ENCODE results near the gene MAGOH.

MAGOH gene

DNA sequence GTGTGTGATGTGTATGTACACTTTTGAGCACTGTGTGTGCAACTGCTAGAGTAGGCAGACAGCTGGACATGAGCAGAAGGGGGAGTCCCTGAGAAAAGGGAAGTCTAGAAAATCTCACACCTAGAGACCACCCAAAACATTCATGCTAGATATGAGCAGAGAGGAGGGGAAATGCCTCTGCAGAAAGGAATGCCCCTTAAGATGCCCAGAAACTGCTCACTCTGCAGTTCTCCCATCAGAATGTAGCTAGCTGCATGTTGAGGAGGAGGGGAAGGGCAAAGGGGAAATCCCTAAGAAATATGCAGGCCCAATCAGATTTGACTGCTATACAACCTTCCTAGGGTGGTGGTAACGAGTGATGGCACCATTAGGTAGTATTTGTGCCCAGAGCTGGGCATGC, 31.8 kb upstream of the MAGOH start:
- DNase-seq: no peak

DNA sequence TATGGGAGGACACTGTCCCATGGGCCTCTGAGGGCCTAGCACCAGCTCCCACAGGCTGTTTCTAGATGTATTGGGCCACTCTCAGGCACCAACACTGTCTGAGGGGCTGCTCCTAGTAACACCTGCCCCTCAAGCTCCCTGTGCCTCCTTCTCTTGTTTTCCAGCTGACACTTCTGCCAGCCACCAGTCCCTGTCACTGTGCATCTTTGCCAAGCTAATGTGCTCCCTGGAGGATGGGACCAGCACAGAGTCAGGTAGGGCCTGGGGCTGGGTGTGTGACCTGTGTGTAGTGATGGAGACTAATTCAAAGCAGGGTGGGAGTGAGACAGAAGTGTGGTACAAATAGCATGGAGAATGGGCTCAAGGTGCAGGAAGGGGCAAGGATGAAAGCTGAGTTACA, 29.4 kb upstream of the MAGOH start:
- no peak for DNase-seq

DNA sequence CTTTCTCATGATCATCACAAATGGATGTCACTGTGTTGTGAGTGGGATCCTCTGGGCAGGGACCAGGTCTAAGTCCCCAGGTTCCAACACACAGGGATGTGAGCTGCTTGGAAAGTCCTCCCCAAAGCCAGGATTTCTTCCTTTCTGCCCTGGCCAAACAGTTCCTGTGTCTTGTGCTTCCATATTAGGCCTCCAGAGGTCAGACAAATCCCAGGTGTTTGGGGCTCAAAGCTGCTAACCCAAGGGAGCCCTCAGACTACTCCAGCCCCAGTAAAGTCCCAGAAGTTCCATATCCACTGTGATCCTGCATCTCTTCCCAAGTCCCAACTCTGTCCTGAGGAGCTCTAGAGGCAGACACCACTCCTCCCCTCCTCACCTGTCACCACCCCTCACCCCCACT, 27.7 kb upstream of the MAGOH start:
- no peak for DNase-seq

DNA sequence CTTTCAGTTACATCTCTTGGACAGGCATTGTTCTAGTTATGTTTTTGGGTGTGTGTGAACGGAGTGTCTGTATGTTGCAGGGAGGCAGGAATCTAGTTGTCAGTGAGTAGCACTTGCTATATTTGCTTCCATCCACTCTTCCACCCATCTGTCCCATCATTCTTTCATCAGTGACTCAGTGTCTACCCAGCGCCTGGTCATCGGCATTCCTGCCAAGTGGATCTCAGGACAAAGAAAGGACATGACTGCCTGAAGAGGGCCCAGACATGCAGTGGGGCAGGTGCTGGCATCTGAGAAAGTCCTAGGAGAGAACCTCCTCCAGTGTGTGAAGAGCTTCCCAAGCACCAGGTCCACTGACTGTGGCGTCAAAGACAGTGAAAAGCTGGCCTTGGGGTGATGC, 27.3 kb upstream of the MAGOH start:
- no peak for DNase-seq

DNA sequence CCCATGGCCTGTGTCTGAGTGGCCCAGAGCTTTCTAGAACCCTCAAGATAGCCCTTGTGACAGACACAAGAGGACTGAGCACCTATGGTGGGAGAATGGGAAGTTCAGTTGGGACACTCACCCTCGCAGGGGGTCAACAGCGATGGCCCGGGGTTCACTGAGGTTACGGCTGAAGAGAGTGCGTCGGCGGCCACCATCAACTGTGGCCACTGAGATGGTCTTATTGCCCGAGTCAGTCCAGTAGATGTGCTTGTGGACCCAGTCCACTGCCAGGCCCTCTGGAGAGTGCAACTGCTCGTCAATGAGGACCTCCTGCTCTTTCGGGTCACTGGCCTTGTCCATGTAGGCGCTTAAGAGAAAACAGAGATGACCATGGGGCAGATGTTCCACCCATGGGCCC, 25.7 kb upstream of the MAGOH start:
- DNase-seq: no peak

DNA sequence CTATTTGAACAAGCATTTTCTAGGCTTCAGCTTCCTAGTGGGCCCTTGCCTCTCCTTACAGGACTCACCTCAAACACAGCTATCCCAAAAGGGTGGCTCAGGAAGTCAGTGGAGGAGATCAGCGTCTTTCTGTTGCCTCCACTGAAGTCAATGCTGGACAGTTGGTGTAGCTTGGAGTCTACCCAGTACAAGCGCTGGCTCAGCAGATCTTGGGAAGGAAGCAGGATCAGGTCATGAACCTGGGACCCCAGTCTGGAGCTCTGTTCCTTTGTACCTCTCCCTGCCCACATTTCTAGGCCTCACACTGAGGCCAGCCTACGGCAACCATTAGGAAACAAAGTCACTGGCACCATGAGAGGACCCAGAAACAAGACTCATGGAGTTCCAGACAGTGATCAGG, 23.7 kb upstream of the MAGOH start:
- no peak for DNase-seq

DNA sequence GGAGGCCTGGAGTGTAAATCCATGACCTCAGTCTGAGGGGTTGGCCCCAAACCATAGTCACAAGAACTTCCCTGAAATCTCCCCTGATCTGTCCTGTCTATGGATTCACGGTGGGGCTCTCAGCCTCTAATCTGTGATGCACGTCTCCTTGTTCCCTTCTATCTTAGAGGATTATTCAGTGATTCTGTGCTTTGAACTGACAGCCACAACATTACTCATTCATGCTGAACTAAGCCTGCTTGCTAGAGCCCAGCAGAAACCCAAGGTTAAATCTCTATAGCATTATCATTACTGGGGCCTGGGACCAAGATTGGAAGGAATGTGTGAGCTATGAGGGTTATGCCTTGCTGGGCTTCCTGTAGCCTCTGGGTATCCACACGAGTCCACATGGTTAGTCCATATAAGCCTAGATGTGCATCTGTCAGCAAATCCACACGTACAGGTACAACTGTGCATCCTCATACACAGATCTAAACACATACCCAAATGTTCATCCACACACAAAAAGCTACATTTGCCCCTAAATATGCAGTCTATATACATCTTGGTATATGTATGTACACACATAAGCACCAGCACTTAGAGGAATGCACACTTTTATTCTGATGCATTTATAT, 22.4 kb upstream of the MAGOH start:
- no peak for DNase-seq

DNA sequence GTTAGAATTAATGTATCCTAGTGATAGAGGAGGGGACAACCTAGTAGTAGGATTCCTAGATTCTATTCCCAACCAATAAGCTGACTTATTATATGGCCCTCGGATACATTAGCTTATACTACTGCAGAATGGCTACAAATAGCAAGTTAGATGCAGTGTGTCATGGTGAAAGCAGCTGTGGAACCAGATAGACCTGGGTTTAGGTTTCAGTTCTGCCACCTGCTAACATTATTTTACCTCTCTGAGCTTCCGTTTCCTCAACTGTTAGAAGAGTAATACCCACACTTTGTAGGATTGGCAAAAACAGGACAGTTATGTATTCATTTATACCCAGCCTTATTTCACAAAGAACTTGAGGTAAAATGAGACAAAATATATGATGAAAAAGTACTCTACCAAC, 21.6 kb upstream of the MAGOH start:
- no peak for DNase-seq

DNA sequence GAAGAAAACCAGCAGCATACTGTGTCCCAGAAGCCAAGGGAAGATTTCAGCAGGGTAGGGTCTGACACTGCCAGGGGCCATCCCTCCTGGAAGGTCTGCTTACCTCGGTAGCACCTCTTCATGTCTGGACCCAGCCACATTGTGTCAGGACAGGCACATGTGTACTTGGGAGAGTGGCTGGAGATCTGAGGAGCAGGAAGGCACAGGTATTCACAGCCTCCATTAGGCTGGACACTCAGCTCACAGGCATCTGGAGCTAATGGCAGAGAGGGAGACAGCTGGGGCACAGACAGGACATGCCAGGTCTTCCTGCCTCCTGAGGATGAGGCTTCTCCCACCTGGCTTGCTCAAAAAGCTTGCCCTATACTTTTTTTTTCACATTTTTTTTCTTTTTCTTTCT, 19.9 kb upstream of the MAGOH start:
- no peak for DNase-seq

DNA sequence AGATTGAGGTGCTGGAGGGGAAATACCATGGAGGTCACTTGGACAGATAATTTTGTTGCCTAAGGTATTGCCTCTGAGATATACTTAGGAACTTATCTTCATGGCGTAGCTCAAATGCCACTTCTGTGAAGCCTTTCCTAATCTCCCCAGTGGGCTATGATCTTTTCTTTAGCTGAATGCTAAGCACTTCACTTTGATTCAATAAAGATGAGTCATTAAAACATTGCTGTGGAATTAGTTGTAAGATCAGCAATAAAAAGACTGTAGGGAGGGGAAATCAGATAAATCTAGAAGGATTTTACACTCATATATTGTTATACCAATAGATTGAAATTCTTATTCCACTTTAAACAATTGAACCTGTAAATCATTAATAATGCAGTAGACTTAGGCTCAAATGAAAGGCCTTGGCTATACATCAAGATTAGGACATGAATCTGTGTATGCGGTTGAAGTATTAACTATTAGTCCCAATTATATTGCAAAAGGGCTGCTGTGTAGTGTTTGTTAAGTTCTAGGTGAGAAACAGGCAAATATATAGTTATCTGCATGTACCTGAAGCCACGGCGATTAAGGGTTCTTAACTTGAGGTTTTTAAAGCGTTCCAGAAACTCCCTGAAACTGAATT, 19.2 kb upstream of the MAGOH start:
- DNase-seq: no peak

DNA sequence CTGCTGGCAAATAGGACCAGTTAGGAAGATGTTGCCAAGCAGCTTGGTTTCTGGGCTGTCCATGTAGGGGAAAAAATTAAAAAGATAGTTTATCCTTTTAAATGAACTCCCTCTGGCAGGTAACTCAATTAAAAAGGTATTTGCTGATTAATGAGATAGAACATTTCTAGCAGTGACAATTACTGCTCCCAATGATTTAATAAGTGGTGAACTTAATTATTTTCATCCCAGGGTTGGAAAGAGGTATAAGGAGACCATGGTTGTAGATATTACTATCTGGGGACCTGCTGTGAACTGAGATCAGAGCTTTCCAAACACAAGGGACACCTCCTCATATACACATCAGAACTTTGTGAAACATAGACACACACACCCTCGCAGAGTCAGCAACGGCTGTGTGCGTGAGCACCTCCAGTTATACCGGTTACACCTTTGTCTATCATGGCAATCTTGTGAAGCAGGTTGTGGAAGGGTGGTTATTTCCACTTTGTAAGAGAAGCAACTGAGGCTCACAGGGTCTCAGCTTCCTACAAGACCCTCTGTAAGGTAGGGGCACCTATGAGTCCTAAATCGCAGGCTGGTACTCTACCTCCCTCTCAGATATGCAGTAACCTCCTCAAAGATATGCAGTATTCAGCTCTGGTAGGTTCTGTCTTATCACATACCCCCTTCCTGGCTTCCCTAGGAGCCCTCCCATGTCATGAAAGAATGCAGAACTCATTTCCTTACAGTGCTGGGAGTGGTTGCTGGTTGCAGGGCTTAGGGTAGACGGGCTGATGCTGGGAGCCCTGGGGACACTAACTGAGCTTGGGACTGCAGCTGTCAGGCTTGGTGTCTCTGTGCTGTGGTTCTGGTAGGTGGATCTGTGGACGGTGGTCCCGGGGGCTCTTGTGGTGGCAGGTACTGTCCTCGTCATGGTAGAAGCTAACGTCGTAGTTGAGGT, 18.5 kb upstream of the MAGOH start:
- DNase-seq: no peak

DNA sequence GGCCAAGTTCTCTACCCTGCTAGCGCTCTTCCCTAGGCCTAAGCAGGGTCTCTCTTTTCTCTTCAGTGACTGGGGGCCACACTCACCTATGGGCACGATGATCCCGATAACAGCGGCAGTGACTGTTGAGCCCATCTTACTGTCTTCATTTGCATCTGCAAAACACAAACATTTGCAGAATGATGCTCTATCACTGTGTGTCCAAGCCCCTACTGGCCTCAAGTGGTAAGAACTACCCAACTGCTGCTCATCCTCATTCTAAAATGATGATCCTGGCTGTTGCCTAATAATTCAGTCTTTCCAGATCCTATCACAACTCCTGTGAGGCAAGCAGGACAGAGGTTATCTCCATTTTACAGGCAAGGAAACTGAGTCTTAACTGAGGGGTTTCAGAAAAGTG, 16.7 kb upstream of the MAGOH start:
- no peak for DNase-seq

DNA sequence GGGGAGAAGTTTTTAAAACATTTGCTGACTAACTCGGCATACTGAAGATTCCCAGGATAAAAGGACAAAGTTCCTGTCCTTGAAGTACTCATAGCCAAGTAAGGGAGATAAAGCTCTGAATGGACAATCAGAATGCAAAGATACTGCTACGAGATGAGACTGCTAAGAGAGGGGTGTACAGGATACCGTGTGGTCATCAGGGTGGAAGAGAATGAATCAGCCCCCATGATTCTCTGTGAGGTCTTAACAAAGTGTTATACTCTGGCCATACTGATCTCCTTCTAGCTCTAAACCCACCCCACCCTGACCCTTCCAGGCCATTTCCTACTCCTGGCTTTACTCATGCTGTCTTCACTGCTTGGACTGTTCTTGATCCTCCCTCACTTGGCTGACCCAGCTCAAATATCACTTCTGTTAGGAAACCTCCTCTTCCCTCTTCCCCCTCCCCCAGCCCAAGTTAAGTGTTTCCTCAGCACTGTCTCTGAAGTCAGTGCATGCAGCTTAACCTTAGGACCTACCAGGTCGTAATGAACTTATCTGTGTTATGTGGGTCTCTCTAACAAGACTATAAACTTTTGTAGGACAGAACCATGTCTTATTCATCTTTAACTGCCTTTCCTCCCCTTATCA, 15.8 kb upstream of the MAGOH start:
- no peak for DNase-seq

DNA sequence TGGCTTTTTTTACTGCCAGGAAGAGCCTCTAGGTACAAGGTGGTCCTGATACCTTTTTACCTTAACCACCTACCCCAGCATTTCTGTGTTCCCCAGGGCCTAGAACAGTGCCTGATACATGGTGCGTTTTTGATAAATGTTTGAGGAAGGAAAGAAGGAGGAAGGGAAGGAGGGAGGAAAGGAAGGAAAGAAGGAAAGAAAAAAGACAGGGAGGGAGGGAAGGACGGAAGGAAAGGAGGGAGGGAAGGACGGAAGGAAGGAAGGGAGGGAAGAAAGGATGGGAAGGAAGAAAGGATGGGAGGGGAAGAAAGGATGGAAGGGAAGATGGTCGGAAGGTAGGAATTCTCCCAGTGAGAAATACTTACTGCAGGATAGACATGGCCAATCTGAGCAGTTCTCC, 12.0 kb upstream of the MAGOH start:
- DNase-seq: no peak

DNA sequence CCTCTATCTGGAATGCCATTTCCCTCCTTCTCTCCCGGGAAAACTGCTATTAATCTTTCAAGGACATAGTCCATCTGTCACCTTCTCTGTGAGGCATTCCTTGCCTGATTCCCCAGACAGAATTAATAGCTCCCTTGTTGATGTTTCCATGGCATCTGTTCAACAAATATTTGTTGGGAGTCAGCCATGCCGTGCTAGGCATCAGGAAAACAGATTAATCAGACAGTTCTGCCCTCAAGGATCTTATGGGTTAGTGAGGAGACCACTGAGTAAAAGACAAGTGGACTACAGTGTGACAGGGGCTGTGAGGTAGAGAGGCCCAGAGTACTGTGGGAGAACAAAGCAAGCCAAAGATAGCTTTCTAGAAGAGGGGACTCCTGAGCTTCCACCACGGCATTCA, 11.4 kb upstream of the MAGOH start:
- peak; percentile 51 for DNase-seq

DNA sequence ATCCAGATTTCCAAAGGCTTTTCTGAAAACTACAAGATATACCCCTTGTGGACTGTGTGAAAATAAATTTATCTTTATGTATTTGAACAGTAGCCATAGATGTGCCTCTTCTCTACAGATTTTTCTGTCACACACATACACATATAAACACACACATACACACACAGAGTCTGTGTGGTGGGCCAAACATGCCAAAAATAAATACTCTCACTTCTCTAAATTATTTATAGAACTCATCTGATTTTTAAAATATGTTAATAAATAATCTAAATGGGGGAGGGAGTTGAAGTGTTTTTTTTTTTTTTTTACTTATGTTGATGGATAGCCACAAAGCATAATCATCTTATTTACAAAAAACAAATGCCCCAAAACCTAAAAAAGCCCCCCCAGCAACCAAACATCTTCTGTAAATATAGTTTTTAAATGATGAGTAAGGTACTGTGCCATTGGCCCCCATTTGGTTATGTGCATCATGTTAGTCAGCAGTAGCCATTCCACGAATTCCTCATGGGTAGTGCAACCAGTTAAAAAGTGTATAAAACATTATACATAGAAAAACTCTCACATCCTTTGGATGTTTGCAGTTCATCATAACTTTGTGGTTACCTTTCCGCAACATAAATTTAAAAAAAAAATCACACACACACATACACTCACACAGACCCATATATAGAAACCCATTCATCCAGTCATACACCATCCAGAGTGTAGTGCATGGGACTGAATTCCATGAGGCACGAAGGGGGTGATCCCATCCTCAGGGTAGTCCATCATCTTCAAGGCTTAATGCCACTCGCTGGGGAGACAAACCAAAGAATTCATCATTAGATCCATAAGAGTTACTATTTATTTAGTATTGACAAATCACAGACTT, 8.2 kb upstream of the MAGOH start:
- no peak for DNase-seq

DNA sequence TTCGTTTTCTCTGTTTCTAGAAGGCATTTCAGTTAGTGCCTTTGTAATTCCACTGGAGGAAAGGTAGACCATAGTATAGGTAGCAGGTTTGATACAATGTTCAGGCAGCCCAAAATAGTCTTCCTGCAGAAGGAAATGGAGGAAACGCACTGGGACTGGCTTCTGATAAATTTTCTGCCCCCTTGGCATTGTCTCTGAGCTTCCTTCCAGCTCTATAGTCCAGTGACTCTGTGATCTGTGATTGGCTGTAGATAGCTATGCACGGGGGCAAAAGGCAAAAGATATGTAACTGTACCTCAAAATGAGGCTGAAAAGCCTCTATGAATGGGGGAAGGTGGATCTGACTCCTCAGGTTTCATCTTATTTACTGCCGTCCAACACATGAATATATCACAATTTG, 5.8 kb upstream of the MAGOH start:
- no peak for DNase-seq

DNA sequence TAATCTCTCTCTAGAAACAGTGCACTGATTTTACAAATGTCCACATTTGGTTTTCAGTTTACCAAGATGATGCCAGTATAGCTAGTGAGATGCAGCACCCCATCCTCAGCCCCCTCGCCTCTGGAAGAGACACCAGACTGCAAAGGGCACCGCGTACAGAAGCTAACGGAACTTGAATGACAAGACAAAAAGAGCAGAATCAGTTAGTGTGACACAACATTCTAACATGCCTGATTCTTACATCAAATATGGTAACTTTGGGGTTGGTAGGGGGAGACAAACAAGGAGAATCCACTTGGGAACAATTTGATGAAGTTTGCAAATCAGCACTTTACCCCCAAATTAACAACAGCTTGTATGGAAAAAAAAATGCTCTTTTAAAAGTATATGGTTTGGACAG, 4.1 kb upstream of the MAGOH start:
- no peak for DNase-seq

DNA sequence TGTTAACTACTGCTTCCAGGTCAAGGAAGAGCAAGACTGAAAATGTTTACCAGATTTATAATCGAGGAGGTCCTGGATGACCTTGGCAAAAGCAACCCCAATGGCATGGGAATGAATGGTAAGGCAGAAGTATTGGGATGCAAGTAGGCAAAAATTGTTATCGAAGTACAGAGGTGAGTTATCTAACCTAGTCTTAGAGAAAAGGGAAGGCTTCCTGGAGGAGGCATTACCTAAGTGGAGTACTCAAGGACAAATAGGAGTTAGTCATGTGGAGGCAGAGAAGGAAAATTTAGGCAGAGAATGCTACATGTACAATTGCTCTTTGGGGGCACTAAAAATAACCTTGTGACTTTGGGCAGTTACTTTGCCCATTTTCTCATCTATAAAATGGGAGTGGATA, 3.5 kb upstream of the MAGOH start:
- no peak for DNase-seq

DNA sequence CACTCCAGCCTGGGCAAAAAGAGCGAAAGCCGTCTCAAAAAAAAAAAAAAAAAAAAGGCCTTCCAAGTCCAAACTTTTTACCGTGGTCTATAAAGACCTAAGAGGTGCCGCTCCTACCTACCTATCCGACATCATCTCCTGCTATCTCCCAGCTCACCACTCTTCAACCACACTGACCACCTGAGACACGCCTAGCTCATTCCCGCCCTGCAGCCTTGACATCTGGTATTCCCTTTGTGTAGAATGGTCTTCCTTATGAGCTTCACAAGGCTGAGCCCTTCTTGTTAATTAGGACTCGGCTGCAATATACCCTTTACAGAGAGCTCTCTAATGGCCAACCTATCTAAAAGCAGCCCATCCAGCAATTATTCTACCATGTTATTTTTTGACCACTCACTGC, 680 bp downstream of the MAGOH start:
- DNase-seq: no peak

DNA sequence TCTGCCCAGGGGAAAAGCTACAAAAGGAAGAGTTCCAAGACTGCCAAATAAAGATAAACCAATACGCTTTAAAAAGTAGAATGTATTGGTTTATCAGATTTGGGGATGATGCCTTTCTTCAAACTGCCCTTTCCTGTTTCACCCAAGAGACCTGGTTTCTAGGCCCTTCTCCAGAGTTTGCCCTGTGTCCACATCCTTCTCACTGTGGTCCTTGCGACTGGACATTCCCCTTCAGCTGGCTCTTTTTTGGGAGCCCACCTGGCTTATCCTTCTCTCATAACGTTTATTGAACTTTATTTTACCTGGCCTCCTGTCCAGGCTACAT, 17.4 kb downstream of the MAGOH start:
- DNase-seq: no peak

DNA sequence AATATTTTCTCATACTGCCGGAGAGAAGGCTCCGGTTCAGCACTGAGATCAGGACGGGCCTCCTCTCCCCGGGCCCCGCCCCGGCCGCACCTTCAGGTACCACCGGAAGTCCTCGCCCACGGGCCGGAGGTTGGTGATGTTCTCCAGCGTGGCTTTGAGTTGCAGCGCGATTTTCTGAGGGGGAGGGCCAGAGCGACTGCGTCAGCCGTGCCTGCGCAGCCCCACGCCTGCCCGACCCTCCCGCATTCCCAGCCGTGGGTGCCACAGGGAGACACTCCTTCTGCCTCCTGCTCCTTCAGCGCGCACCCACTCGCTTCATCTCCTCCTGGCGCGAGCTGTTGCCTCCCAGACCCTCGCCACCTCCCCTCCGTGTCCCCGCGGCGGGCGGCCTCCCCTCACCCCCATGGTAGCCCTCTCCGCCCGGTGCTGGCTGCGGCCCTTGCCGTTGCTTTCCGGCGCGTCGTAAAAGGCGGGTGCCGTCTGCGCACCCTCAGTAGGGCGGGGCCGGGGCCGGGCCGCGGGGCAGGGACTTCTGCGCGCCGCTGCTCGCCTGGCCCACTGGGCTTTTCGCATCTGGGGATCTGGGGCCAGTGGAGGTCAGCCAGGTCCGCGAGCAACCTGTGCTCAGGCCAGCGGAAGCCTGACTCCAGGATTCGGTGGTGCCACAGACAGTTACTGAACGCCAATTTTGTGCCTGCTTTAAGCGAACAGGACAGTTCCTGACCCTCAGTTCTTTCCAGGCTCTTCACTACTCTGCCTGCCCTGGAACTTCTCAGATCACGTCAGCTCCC, 18.0 kb downstream of the MAGOH start, which contains the start of gene CZIB:
TSS of gene CZIB (minus strand) at position 464 of the 791 bp plus-strand sequence. CDS start at position 405, 59 bp downstream.
- peak; percentile 78 for DNase-seq
